ENCODE data around the gene GMDS. TPM values are rescaled to one million over a fixed set of nuclear protein-coding genes. Genes with fewer than 3 reads are reported as not detected.

Gene GMDS
- total and polyA plus RNA-seq, 2 of the 13 experiments (the other 11 are each of a cell fraction or from before 2014, with no cell fraction given) = 64.4 to 112 TPM

- TF ChIP-seq MED1 (CRISPR knock-in tag; IDR thresholded peaks at IDR 0.05) (peak; percentile 7; the same call in 1 of the 2 replicates), ZBTB7A (CRISPR knock-in tag; IDR thresholded peaks at IDR 0.05) (peak; percentile 35; the same call in 1 of the 2 replicates), ZNF574 (CRISPR knock-in tag; IDR thresholded peaks at IDR 0.05) (no peak), ZNF570 (CRISPR knock-in tag; IDR thresholded peaks at IDR 0.05; ENCODE audit: borderline replicate concordance) (no peak), EED (CRISPR knock-in tag; IDR thresholded peaks at IDR 0.05) (peak; percentile 76; the same call in 1 of the 2 replicates), MTF1 (CRISPR knock-in tag; IDR thresholded peaks at IDR 0.05) (no peak), SSRP1 (CRISPR knock-in tag; IDR thresholded peaks at IDR 0.05) (no peak), RFXAP (CRISPR knock-in tag; IDR thresholded peaks at IDR 0.05; ENCODE audit: borderline replicate concordance) (no peak), YEATS4 (CRISPR knock-in tag; IDR thresholded peaks at IDR 0.05; ENCODE audit: borderline replicate concordance) (no peak; the same call in 1 of the 2 replicates), RFX3 (CRISPR knock-in tag; IDR thresholded peaks at IDR 0.05) (no peak), RFX5 (IDR thresholded peaks at IDR 0.05; ENCODE audit: low read depth, low read length) (no peak), SAFB2 (CRISPR knock-in tag; IDR thresholded peaks at IDR 0.05; ENCODE audit: borderline replicate concordance, low read depth) (no peak)
- TF ChIP-seq, protein P1, sequence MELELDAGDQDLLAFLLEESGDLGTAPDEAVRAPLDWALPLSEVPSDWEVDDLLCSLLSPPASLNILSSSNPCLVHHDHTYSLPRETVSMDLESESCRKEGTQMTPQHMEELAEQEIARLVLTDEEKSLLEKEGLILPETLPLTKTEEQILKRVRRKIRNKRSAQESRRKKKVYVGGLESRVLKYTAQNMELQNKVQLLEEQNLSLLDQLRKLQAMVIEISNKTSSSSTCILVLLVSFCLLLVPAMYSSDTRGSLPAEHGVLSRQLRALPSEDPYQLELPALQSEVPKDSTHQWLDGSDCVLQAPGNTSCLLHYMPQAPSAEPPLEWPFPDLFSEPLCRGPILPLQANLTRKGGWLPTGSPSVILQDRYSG (CRISPR knock-in tag; IDR thresholded peaks at IDR 0.05) = 0 out of 2 replicates have a peak, but pooled peaks have one; percentile 32
- TF ChIP-seq, protein P2, sequence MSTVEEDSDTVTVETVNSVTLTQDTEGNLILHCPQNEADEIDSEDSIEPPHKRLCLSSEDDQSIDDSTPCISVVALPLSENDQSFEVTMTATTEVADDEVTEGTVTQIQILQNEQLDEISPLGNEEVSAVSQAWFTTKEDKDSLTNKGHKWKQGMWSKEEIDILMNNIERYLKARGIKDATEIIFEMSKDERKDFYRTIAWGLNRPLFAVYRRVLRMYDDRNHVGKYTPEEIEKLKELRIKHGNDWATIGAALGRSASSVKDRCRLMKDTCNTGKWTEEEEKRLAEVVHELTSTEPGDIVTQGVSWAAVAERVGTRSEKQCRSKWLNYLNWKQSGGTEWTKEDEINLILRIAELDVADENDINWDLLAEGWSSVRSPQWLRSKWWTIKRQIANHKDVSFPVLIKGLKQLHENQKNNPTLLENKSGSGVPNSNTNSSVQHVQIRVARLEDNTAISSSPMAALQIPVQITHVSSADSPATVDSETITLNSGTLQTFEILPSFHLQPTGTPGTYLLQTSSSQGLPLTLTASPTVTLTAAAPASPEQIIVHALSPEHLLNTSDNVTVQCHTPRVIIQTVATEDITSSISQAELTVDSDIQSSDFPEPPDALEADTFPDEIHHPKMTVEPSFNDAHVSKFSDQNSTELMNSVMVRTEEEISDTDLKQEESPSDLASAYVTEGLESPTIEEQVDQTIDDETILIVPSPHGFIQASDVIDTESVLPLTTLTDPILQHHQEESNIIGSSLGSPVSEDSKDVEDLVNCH (CRISPR knock-in tag; IDR thresholded peaks at IDR 0.05) = no peak
Measured at GRCh38 chr6:1604158-1605003, 641.0 kb downstream of the GMDS start (continued).
